Epithelial cell of esophagus (primary cell): ENCODE data around the gene IPCEF1.

Experiments
- DNase-seq: peaks from one replicate; pipeline ENCODE4 v3.0.0; 2010; ENCODE audit warnings: low read depth
- H3K4me3 ChIP-seq: 2 replicates; pipeline ENCODE4 v1.5.1; 2011; ENCODE audit warnings: mild to moderate bottlenecking, low read length, control low read depth
- CTCF ChIP-seq: IDR thresholded peaks from 2 replicates; pipeline ENCODE4 v1.5.1; 2011; ENCODE audit warnings: low read depth, mild to moderate bottlenecking, low read length, control low read depth, inconsistent platforms; ENCODE audit not compliant: insufficient read depth; ENCODE audit errors: missing control alignments

IPCEF1 gene

GRCh38 chr6:154143753-154144152, 212.8 kb downstream of the IPCEF1 start:
- no peak for TF ChIP-seq CTCF
- no peak overlapping the region for H3K4me3 ChIP-seq

DNA sequence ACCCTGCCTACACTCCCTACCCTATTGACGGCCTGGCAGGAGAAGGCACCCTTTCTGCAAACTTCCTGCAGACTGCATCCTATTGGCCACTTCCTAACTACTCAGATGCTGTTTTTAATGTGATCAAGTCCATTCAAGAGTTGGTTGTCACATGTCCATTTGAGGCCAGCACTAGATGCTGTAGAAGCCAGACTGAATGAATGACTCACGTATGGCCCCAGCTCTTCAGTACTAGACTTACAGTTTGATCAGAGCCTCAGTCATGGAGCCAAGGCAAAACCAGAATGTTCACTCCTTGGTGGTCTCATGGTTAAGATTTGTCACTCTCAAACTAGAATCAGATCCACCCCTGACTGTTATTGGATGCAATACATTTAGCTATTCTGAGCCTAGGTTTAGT, 215.9 kb downstream of the IPCEF1 start:
- TF ChIP-seq CTCF: no peak
- DNase-seq: no peak
- H3K4me3 ChIP-seq: no peak overlapping the region

More at GRCh38 chr6:154143753-154144152, 212.8 kb downstream of the IPCEF1 start:
- no peak for DNase-seq

DNA sequence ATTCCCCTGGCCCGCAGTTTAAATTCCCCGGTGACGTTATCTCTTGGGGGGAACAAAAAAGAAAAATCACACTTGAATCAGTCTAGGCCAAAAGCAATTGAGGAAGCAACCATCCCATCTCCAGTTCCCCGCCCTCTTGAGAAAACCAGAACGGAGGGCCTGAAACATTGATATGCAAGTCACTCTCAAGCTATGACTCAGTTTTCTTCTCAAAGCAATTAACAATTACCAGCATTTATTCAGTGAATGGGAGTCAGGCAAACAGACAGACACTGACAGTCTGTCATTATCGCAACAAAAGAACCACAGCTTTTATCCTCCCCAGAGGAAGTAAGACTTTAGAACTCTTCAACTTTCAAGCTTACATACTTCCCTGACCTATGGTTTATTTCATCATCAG, 216.7 kb downstream of the IPCEF1 start:
- no peak for TF ChIP-seq CTCF
- H3K4me3 ChIP-seq: no peak overlapping the region
- DNase-seq: peak; percentile 42

- TF ChIP-seq CTCF: no peak
- H3K4me3 ChIP-seq: no peak overlapping the region
- DNase-seq: peak; percentile 69
These were observed 217.8 kb downstream of the IPCEF1 start for GRCh38 chr6:154138793-154139192.

DNA sequence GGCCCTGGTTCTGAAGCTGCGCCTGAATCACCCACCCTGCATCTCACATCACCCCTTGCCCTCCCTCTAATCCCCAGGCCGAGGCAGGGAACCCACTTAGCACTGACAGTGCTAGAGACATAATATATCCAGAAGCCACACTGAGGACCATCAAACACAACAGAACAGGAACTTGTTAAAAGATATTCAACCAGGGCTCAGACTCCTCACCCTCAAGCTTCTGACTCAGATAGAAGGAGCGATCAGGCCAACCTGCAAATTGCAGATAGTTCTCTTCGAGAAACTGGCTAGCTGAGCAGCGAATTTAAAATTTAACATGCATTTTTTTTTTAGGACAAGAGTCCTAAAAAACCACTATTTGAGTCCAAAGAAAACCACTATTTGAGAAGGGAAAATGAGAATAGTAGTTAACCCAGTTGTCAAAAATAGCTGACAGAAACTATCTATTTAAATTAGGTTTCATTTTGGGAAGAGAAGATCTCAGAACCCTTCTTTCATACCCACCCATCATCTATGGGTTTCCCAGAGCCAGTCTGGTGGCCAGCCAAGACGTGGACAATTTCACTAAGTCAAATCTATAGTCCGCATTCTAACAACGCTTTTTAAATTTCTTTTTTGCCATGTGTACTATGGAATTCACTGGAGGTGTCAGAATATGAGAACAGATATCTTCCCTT, 222.0 kb downstream of the IPCEF1 start:
- DNase-seq: no peak
- no peak for TF ChIP-seq CTCF
- H3K4me3 ChIP-seq: no peak overlapping the region

GRCh38 chr6:154127657-154128056, 228.9 kb downstream of the IPCEF1 start:
- H3K4me3 ChIP-seq: no peak overlapping the region
- DNase-seq: no peak
- TF ChIP-seq CTCF: no peak

DNA sequence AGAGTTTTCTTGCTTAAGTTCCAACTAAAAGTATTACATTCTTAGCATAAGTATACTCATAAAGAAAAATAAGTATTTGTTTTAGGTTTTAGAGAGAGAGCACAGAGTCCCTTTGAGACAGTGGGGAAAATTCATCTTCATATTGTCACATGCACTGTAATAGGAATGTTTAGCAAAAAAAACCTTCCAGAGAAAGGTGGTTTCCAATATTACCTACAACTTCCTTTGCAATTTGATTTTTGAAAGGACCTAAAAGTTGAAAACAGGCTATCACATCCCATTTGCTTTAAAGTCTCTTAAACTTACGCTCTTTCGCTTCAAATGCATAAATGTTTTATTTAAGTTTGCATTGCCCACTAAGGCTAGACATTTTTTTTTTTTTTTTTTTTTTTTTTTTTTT, 231.2 kb downstream of the IPCEF1 start:
- DNase-seq: no peak
- no peak for TF ChIP-seq CTCF
- H3K4me3 ChIP-seq: no peak overlapping the region
